HUES6 (cell line): ENCODE results near the gene TSTD2.
A peak's percentile ranks its signal among the peaks of the same experiment; 100 is the strongest.

Experiments used
- H3K27ac ChIP-seq: 2 replicates; pipeline ENCODE4 v1.7.0; 2013; ENCODE audit warnings: low read depth, mild to moderate bottlenecking, low read length, inconsistent platforms
- H3K27me3 ChIP-seq: 2 replicates; pipeline ENCODE4 v1.6.1; 2013; ENCODE audit warnings: low read length; ENCODE audit not compliant: control insufficient read depth, insufficient read depth
- H3K36me3 ChIP-seq: 2 replicates; pipeline ENCODE4 v1.6.1; 2013; ENCODE audit warnings: low read length; ENCODE audit not compliant: control insufficient read depth, insufficient read depth
- H3K4me1 ChIP-seq: 2 replicates; pipeline ENCODE4 v1.6.1; 2013; ENCODE audit warnings: low read length; ENCODE audit not compliant: control insufficient read depth, insufficient read depth
- H3K4me3 ChIP-seq: 2 replicates; pipeline ENCODE4 v1.5.1; 2013; ENCODE audit warnings: low read depth, low read length
- H3K9ac ChIP-seq: one replicate; pipeline ENCODE4 v1.6.1; 2013; ENCODE audit warnings: mild to moderate bottlenecking, low read length
- H3K9me3 ChIP-seq: 2 replicates; pipeline ENCODE4 v1.6.1; 2013; ENCODE audit warnings: low read depth, low read length; ENCODE audit not compliant: control insufficient read depth, insufficient read depth

The TSTD2 gene

GRCh38 chr9:97659771-97660170, 26.6 kb upstream of the TSTD2 start:
- Histone ChIP-seq H3K4me1 (no peaks in the 10 kb centered on the region), H3K4me3 (no peak overlapping the region), H3K27me3 (no peaks in the 10 kb centered on the region), H3K9ac (no peak overlapping the region), H3K36me3 (peaks cover 97% of the 10 kb centered on the region), H3K27ac (no peak overlapping the region), H3K9me3 (no peaks in the 10 kb centered on the region)

- Histone ChIP-seq H3K9me3 (no peaks in the 10 kb centered on the region), H3K4me1 (no peaks in the 10 kb centered on the region), H3K4me3 (no peak overlapping the region), H3K9ac (no peak overlapping the region), H3K36me3 (peaks cover 97% of the 10 kb centered on the region), H3K27me3 (no peaks in the 10 kb centered on the region), H3K27ac (no peak overlapping the region)
These were observed 25.5 kb upstream of the TSTD2 start for GRCh38 chr9:97658707-97659106.

GRCh38 chr9:97651646-97652045, 18.5 kb upstream of the TSTD2 start:
- no peaks in the 10 kb centered on the region for H3K4me1 ChIP-seq
- H3K9me3 ChIP-seq: no peaks in the 10 kb centered on the region
- no peak overlapping the region for H3K4me3 ChIP-seq
- peaks cover 92% of the 10 kb centered on the region for H3K36me3 ChIP-seq
- no peak overlapping the region for H3K27ac ChIP-seq
- no peak overlapping the region for H3K9ac ChIP-seq
- no peaks in the 10 kb centered on the region for H3K27me3 ChIP-seq

DNA sequence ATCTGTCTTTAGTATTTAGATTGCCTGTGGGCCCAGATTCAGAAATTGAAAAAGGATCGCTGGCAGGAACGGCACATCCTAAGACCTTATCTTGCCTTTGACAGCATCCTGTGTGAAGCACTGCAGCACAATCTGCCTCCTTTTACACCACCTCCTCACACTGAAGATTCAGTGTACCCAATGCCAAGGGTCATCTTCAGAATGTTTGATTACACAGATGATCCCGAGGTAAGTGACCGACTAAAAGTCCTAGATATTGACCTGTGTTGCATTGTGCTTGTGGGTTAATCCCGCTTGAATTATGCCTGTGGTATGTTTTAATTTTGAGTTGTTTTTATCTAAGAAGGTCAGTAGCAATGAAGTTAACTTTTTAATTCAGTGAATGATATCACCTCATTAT, 14.8 kb upstream of the TSTD2 start:
- no peaks in the 10 kb centered on the region for H3K4me1 ChIP-seq
- H3K9ac ChIP-seq: no peak overlapping the region
- no peaks in the 10 kb centered on the region for H3K9me3 ChIP-seq
- peaks cover 90% of the 10 kb centered on the region for H3K36me3 ChIP-seq
- no peaks in the 10 kb centered on the region for H3K27me3 ChIP-seq
- no peak overlapping the region for H3K27ac ChIP-seq
- H3K4me3 ChIP-seq: no peak overlapping the region

GRCh38 chr9:97645720-97646119, 12.6 kb upstream of the TSTD2 start:
- no peak overlapping the region for H3K27ac ChIP-seq
- H3K4me3 ChIP-seq: no peak overlapping the region
- H3K4me1 ChIP-seq: no peaks in the 10 kb centered on the region
- no peaks in the 10 kb centered on the region for H3K9me3 ChIP-seq
- H3K36me3 ChIP-seq: peaks cover 92% of the 10 kb centered on the region
- H3K9ac ChIP-seq: no peak overlapping the region
- H3K27me3 ChIP-seq: no peaks in the 10 kb centered on the region

- peaks cover 8% of the 10 kb centered on the region for H3K4me1 ChIP-seq
- no peak overlapping the region for H3K27ac ChIP-seq
- H3K4me3 ChIP-seq: no peak overlapping the region
- H3K36me3 ChIP-seq: peaks cover 46% of the 10 kb centered on the region
- no peaks in the 10 kb centered on the region for H3K9me3 ChIP-seq
- no peaks in the 10 kb centered on the region for H3K27me3 ChIP-seq
- no peak overlapping the region for H3K9ac ChIP-seq
These were observed 7.2 kb upstream of the TSTD2 start for GRCh38 chr9:97640325-97640724.

- Histone ChIP-seq H3K9me3 (no peaks in the 10 kb centered on the region), H3K27me3 (no peaks in the 10 kb centered on the region), H3K4me3 (no peak overlapping the region), H3K36me3 (peaks cover 29% of the 10 kb centered on the region), H3K4me1 (peaks cover 14% of the 10 kb centered on the region), H3K27ac (no peak overlapping the region), H3K9ac (no peak overlapping the region)
These were observed 5.5 kb upstream of the TSTD2 start for GRCh38 chr9:97638666-97639065.

DNA sequence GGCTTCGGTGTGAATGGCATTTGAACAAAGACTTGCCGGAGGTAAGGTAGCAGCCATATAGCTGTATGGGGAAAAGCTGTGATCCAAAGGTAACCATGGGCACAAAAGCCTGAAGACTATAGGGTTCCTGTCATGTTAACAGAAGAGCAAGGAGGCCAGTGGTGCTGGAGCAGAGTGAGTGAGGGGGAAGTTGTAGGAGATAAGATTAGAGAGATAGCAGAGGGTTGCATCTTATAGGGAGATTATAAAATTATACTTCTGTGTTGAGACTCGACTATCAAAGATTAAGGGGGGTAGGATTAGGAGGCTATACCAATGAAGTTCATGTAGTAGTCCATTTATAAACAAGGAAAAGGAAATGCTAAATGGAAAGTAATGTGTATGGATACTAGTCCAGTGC, 3.7 kb upstream of the TSTD2 start:
- Histone ChIP-seq H3K9me3 (no peaks in the 10 kb centered on the region), H3K27ac (no peak overlapping the region), H3K36me3 (peaks cover 12% of the 10 kb centered on the region), H3K4me3 (peak overlapping the region; percentile 15; the same call in 1 of the 2 replicates), H3K4me1 (peaks cover 16% of the 10 kb centered on the region), H3K27me3 (no peaks in the 10 kb centered on the region), H3K9ac (no peak overlapping the region)

DNA sequence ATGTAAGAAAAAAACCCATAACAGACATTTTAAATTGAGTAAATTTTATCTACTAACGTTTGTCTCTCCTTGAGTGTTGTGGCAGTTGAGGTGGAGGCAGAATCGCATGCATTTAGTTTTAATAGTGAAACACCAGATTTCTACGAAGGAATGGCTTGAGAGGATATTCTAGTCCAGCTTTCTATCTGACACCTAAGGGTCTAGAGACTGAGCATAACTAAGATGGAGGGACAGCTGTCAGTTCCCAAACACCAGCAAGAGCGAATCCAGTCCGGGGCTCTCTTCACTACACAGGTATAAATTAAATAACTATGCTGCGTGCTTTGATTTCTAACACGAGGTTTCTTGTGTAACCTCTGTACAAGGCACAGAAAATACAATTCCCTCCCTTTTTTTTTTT, 1.9 kb upstream of the TSTD2 start:
- Histone ChIP-seq H3K4me1 (peaks cover 18% of the 10 kb centered on the region), H3K4me3 (peak overlapping the region; percentile 95), H3K36me3 (peaks cover 1% of the 10 kb centered on the region; the same call in 1 of the 2 replicates), H3K27me3 (no peaks in the 10 kb centered on the region), H3K9me3 (no peaks in the 10 kb centered on the region), H3K27ac (no peak overlapping the region), H3K9ac (no peak overlapping the region)

DNA sequence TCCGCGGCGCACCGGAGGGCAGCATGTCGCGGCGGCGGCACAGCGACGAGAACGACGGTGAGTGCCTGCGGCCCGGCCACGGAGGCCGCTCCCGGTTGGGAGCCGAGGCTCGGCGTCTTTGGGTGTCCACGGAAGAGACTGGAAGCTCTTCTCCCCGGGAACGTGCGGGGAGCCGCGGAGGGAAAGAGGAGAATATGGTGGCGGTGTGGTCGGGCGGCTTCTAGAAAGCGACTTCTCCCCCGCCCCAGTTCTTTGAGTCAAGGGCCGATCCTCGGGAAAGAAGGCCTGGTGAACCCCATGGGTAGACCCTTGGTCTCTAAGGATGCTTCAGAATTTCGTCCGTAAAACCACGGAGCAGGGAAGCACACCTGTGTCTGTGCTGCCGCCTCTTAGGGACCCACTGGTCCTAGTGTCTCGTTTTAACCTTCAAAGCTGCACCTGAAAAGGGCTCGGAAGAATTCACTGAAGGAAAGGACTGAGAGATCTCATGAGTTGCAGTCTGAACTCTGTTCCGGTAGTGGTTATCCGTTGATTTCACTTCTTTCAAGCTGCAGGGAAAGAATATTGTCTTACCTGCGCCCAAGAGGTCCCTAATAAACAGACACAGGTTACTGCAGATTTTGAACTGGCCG, 807 bp upstream of the TSTD2 start:
- Histone ChIP-seq H3K36me3 (peaks cover 3% of the 10 kb centered on the region; the same call in 1 of the 2 replicates), H3K9ac (peak overlapping the region; percentile 89), H3K4me1 (peaks cover 21% of the 10 kb centered on the region), H3K4me3 (peak overlapping the region; percentile 95), H3K27ac (peak overlapping the region; percentile 88), H3K27me3 (no peaks in the 10 kb centered on the region), H3K9me3 (no peaks in the 10 kb centered on the region)

- Histone ChIP-seq H3K36me3 (peaks cover 3% of the 10 kb centered on the region; the same call in 1 of the 2 replicates), H3K27ac (peak overlapping the region; percentile 88), H3K27me3 (no peaks in the 10 kb centered on the region), H3K9me3 (no peaks in the 10 kb centered on the region), H3K4me1 (peaks cover 24% of the 10 kb centered on the region), H3K9ac (peak overlapping the region; percentile 89), H3K4me3 (peak overlapping the region; percentile 95)
These were observed 752 bp downstream of the TSTD2 start for GRCh38 chr9:97632248-97632984.
